ENCODE measurements around the gene PRELID2. TPM values are rescaled to one million over a fixed set of nuclear protein-coding genes. Genes with fewer than 3 reads are reported as not detected.

PRELID2 gene
- 29.1 and 69.3 TPM in 2 replicates for total RNA-seq

DNA sequence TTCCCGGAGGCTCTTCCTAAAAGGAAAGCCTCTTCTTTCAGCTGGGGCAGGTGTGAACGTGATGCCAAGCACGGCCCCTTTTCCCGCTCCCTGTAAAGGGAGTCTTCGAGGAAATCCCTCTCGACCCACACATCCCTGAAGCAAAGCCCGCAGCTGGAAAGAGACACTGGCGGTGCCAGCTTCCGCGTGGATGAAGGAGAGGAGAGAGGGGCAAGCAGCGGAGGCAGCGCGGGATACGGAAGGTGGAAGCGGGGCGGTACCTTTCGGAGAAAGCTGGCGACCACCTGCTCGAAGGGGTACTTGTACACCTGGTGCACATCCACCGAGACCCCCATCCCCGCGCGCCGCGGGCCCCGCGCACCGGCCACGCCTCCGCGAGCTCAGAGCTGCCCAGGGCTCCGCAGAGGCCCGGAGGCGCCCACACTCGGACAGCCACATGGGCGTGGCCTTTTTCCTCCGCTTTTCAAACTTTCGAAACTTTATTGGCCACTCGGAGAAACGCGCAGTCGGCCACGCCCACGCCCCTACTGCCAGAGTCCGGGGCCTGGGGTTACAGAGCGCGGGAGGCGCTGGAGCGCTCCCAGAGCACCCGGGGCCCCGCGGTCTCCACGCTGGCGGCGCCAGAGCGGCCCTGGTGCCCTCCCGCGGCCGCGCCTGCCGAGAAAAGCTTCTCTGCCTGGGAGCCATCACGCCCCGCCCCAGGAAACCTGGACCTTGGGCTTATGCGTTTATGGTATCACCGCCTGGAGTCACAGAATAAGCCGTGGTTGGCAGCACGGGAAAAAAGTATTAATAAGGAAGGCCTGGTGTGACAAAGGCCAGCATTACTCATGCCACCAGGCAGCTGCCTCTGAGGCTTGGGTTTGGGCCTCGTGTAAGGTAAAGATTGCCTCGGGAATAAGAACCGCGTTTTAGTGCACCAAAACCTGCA lies at the start of gene PRELID2:
PRELID2 (minus strand) TSS at position 426 of the 931 bp plus-strand sequence; CDS start at position 335, 91 bp downstream.

DNA sequence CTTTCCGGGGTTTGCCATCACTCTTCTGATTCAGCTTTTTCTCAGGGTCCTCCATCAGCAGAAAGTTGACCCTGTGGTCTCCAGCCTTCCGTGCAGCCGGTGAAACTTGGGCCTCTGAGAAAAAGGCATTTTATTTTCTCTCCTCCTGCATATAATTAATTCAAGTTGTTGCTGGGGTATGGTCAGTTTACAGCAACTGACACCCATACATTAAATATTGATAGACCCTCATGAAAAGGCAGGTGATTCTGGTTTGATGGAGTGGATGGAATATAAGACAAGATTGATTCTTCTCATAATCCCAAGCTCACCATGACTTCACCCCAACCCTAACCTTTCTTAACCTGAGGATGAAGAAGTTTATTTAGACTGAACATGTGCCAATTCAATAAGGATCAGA lies 37.8 kb upstream of the PRELID2 start, which contains the start of gene GRXCR2:
GRXCR2 (minus strand) TSS at position 101 of the 400 bp plus-strand sequence; CDS start at position 55, 46 bp downstream.

Other genes starting within 250 kb of the PRELID2 start
- not detected in 2 replicates for gene GRXCR2, start 37.7 kb upstream of the PRELID2 start, total RNA-seq
- 1.5 and 9.6 TPM in 2 replicates for gene SH3RF2, start 101.2 kb upstream of the PRELID2 start, total RNA-seq

Measured in regular cardiac myocyte (primary cell).